GM21390 (cell line): ENCODE results near the gene PPP2R5C.

ENCODE experiments used
- ATAC-seq: cut with Tn5 transposase; IDR thresholded peaks from one replicate; pipeline ENCODE4 v1.9.1; 2021; ENCODE audit not compliant: unreplicated experiment

PPP2R5C gene

DNA sequence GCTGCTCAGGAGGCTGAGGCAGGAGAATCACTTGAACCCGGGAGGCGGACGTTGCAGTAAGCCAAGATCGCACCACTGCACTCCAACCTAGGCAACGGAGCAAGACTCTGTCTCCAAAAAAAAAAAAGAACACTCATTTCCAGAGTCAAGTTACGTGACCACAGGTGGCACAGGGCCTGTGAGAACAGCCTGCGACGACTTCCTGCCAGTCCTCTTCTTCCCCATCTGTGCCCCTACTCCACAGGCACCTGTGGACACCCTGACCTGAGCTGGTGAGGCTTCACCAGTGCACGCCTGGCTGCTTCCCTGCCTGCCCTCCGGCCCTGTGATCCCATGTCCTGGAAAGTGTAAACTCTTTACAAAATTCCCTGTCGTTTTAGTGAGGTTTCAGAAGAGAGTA is 77.7 kb downstream of the PPP2R5C start:
- peak; percentile 54 for ATAC-seq

DNA sequence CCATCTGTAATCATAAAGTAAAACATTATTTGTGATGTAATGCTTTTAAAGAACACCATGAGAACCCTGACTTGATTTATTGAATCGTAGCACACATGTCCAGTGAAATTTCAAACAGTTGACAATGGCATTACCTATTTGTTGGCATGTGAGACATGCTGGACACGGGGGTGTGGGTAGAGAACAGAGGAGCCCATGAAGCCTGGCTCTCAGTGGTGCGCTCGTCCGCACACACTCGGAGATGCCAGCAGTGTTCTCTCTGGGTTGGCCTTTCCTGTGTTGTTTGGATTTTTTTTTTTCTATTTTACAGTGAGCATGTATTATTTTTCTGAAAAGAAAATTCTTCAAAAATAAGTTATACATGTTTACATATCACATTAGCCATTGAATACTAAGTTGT is 78.2 kb downstream of the PPP2R5C start:
- no peak for ATAC-seq

DNA sequence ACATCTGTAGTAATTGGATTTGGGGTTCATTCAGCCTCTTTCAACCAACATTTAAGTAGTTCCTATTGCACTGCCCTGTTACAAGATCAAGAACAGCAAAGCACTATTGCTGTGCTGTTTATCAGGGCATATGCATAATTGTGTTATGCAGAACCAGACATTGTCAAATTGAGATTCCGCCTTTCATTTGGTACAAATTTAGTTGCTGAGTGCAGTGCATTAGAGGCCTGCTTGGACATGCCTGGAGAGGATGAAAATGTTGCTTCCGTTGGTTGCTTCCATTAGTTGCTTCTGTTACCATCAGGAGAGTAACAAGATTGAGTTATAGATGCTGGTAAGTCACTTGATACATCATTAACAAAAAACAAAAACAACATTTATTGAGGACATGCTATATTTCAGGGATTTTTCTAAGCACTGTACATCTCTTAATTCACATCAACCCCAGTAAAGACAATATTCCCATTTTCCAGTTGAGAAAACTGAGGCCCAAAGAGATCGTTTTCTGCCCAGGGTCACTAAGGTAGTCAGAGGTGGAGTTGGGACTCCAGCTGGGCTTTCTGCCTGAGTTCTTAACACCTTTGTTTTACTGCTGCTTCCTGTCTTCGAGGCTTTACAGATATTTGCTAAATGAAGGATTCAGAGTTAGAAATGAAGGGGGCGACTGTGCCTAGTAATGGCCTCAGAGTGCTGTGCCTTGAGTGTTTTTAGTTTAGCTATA is 79.3 kb downstream of the PPP2R5C start:
- ATAC-seq = no peak

DNA sequence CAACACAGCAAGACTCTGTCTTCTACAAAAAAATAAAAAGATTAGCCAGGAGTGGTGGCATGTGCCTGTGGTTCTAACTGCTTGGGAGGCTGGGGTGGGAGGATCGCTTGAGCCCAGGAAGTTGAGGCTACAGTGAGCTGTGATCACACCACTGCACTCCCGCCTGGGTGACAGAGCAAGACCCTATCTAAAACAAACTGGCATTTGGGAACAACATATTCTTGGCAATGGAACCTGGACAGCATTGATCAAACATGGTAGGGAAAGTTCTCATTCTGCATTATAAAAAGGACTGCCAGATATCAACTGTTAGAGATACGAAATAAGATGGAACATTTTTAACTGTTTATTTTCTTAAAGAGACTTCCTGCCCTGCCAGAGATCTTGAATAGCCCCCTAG is 81.5 kb downstream of the PPP2R5C start:
- ATAC-seq = no peak

DNA sequence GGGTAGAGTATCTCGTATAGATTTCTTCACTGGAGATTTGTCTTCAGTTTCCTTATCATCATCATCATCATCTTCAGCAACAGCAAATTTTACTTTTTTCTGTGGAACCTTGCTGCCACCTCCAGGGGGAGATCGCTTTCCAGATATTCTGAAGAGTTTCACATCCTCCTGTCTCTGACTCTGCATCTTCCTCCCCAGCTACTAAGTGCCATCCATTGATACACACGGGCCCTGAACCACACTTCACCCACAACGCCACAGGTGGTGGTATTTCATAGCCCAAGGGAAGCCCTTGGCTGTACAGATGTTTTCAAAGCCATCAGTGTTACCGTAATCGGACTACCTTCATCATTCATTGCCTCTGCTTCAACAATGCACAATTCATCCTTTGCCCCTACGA is 82.2 kb downstream of the PPP2R5C start:
- peak; percentile 57 for ATAC-seq

DNA sequence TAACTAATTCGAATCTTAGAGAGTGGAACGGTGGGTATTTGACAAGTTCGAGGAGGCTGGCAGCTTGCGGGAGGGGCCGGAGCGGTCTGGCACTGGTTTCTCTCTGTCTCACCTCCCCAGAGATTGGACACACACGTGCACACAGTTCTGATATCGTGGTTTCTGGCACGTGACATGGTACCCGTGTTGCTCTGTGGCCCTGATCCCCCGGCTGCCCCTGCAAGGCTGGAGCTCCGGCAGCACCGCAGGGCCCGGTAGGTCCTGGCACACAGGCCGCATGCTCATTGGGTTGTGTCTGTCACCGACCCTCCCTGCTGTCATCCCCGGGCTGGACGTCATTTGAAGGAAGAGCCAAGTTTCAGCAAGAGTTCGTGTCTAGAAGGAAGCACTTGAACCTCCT is 82.7 kb downstream of the PPP2R5C start:
- ATAC-seq = no peak

DNA sequence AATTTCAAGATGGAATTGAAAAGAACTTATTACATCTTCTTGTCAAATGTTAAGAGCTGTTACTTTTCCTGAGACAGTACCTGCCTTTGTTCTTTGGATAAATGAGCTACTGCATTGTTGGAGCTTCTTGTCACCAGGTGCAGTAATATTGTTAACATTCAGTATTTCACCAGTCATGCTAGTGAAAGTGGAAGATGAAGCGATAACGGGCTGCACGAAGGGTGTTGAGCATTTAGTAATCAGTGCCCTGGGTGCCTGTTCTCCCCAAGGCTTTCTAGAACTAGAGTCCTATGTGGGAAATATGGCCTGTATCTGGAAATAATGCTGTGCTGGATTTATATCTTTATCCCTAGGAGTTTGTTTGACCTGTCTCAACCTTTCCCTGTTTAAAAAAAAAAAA is 83.2 kb downstream of the PPP2R5C start:
- no peak for ATAC-seq

DNA sequence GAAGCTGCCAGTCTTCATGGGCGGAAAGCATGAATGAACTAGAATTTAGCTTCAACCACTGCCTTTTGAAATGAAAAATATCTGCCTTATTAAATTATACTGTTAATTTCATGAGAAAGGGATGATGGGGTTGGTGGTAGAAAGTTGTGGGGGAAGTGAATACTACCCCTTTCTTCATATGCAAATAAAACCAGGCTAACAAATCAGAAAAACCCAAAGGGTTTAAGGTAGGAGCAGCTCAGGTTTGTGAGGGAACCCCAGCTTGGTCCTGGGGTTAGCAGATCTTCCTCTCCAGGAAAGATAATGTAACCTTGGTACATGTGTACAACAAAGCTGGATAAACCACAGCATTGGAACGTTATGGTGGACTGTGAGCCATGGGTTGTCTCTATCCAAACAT is 84.0 kb downstream of the PPP2R5C start:
- ATAC-seq = no peak

DNA sequence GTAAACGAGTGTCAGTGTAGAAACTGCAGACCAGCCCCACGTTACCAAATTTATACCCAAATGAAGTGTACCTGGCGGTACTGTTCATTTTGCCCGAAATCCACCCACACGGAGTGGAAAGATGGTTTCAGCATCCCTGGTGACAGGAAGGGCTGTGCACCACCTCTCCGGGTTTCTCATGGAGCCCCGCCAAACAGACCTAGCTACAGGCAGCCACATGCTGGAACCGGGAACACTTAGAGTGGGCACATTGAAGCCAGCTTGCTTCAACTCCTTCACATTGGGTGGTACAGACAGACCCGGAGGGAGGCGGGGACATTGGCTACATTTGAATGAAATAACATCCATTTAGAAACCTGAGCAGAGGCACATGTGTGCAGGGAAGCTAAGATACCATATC is 84.4 kb downstream of the PPP2R5C start:
- ATAC-seq = no peak

DNA sequence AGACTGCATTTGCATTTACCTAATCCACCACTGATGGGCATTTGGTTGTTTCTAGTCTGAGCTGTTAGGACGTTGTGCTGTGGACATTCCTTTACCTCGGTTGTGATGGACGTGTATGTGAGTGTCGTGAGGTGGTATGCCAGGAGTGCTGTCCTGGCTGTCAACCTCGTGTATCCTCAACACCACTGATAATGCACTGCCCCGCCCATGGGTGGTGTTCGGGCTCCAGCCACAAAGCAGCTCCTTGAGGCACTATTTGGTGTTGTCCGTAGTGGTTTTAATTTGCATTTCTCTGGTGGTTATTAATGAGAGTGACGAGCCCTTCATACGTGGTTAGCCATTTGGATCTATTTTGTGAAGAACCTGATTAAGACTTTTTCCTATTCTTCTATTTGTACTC is 87.6 kb downstream of the PPP2R5C start:
- ATAC-seq = peak; percentile 77

DNA sequence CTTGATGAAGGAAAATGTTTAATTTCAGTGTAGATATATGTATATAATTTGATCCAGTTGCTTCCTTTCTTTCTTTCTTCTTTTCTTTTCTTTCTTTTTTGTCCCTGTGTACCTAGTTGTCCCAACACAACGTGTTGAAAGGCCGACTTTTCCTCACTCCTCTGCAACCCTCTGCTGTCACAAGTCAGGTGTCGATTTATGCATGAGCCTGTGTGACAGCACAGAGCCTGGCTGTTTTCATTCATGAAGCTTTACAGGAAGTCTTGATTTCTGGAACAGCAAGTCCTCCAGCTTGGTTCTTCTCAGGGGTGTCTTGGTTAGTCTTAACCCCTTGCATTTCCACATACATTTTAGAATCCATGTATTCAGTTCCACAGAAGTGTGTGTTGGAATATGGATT is 88.1 kb downstream of the PPP2R5C start:
- no peak for ATAC-seq

DNA sequence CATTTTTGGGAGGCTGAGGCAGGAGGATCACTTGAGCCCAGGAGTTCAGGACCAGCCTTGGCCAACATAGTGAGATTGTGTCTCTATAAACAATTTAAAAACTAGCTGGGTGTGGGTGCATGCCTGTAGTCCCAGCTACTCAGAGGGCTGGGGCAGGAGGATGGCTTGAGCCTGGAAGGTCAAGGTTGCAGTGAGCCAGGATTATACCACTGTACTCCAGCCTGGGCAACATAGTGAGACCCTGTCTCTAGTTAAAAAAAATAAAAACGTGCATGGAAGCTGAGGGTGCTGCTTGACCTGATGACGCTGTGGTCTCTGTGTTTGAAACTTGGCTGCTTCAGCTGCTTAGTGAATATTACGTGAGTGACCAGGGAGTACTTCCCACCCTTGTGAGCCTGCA is 89.7 kb downstream of the PPP2R5C start:
- ATAC-seq = no peak

DNA sequence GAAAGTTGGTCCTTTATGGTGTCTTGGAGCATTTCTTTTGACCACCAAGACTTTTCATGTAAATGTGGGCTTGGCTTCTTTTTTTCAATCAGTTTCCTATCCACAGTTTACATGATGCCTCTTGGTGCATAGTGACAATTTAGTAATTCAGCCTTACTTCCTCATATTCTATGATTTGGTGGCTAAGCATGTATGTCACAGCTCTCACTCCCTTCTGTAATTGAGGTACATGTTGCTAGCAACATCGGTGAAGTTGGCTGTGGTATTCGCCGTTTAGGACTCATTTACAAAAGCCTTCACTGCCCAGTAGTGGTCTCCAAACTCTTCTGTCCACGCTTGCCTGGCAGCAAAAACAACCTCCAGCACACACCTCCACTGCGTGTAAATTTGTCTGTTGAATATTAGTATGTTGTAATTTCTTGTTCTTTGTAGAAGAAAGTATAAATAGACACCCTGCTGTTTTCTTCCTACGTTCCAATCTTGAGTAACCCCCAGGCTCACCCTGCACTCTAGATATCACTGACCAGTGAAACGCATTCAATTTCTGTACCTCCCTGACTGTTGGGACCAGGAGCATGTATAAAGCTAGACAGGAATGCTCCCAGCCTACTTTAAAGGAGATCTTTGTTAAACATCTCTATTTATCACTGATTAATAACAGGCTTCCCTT is 90.4 kb downstream of the PPP2R5C start:
- ATAC-seq = no peak

DNA sequence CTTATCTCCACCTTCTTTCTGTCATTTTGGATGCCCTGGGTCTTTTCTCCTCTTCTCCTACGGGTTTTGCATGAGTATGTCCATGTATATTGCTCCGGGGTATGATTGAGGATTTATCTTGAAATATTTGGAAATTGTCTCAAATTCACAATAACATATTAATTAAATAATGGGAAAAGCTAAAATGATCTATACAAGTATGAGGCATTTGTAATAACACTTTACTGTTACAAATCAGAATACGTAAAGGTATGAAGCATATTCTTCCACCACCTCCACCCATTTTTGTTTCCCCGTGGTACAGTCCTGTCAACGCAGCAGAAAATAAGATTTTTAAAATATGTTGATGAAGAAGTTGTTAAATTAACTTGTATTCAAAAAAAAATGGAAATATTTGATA is 91.3 kb downstream of the PPP2R5C start:
- no peak for ATAC-seq

DNA sequence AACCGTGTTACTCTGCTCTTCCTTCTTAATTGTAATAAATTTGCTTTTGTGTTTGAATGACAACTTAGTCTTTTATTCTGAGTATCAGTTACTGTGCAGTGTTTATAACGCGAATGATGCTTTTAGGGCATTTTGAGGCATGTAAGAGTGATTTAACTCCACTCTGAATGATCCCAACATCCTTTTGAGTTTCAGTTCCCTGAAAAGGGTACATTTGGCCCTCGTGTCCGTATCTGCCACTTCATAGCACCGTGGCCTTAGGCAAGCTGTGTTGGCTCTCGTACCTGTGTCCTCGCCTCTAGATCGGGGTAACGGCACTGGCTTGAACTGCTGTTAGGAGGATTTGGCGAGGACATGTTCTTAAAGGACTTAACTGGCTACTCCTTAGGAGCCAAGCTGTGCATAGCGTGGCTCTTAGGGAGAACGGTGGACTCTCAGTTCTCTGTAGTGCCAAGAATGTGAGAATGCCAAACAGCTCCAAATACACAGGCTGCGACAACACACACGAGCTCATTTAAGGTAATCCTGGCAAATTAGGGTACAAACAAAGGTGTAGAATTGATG is 92.0 kb downstream of the PPP2R5C start:
- ATAC-seq = no peak

DNA sequence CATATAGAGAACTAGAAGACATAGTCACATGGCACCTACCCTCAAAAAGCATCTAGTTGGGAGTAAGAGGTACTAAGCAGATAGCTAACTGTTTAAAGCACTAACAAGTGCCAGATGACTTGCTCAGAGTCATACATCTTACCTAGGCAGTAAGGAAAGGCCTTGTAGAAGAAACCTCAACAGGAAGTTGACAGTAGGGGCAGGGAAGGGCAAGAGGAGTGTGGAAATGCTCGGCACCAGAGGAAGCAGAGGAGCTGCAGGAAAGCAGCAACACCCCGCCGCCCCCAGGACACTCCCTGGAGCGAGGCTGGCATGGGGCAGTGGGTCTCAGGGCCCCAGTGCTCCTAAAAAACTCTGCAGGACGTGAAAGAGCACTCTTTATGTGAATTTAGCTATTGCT is 92.9 kb downstream of the PPP2R5C start:
- no peak for ATAC-seq

DNA sequence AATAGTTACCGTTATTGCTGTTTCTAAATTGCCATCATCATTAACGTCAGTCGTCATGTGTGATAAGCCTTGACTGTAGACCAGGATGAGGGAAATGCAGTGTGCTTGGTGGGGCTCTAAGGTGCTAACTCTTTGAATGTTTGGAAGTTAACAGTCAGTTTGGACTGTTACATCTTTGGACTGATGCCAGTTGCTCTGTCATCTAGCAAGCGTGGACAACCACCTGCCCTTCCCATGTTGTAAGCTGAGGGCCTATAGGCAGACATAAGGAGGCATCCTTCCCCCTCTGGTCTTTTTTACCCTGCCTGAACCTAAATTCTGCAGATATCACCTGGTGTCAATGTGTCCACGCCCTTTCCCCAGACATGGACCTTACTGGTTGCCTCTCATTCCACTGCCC is 94.4 kb downstream of the PPP2R5C start:
- no peak for ATAC-seq

DNA sequence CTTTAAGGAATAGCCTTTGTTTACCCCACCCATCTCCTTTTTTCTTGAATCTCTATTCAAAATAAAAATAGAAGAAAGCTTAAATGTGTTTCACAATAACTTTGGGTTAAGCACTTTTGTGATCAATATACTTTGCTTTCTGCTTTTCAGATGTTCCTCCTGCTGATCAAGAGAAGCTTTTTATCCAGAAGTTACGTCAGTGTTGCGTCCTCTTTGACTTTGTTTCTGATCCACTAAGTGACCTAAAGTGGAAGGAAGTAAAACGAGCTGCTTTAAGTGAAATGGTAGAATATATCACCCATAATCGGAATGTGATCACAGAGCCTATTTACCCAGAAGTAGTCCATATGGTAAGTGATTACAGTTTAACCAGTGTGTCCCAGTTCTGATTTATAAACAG is 95.0 kb downstream of the PPP2R5C start:
- no peak for ATAC-seq

DNA sequence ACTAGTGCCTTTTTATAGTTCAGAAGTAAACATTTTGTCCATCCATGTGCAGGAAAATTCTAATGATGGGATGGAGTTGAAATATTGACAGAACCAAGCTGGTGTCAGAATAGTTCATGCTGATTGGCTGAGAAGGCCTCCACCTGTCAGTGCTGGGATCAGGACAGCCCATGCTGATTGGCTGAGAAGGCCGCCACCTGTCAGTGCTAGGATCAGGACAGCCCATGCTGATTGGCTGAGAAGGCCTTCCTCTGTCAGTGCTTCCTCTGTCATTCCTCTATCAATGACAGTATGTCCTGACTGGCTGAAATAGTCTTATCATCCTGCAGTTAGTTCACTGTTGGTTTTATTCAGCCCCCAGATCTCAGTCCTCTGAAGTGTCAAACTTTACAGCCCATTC is 95.7 kb downstream of the PPP2R5C start:
- ATAC-seq = no peak

DNA sequence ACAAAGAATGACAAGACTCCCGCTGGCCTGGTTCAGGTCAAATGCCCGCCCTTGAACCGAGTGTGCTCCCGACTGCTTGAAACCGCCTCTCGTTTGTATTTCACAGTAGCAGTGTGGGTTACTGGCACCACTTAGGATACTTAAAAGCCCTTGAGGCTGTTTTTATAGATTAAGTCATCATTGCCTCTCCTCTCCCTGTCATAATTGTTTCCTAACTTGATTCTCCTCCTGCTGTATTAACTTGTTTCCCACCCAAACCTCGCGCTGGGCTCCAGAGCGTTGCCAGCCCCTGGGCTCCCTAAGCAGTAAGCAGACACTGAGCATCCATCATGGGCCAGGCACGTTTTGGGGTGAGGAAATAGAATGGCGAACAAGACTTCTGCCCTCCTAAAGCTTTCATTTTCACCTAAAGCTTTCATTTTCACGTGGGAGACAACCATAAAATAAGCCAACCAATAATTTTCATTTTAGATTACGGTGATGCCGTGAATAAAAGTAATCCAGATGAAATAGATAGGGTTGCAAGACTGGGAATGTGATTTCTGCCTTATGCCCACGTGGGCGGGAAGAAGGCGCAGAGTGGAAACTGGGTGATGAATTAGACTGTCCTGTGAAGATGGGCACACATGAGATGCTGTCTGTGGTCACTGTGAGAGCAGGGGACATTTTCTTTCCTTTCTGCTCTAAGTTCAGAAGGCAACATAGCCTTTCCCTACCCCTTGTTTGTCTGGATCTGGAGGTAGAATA is 97.5 kb downstream of the PPP2R5C start:
- ATAC-seq = no peak

DNA sequence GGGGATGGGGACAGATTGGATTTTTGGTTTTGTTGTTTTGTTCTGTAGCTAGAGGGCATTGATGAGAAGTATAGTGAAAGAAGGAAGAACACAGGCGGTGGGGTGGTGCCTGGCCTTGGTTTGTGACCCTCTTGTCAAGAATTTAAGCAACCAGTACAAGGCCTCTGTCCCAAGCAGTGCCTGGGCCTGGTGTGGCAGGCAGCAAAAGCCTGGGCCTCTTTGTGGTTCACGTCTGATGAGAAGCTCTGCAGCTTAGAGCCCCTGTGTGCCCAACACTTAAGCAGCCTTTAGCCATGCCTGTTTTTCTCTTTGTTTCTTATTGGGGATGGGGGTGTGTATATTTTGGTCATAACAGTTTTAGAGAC is 98.0 kb downstream of the PPP2R5C start:
- no peak for ATAC-seq

DNA sequence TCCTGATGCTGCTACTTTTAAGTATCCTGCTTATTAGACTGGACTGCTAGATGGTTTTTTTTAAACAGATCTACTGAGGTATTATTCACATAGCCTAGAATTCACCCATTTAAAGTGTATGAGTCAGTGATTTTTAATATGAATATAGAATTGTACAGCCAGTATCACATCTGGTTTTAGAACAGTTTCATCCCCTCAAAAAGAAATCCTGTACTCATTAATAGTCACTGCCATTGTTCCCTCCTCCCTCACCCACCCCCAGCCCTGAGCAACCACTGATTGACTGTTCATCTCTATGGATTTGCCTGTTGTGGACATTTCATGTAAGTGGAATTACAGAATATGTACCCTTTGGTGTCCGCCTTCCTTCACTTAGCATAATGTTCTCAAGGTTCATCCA is 98.4 kb downstream of the PPP2R5C start:
- ATAC-seq = no peak
